ENCODE data around the gene ITGB1BP2.

GRCh38 chrX:71302461-71303213 lies 1.1 kb downstream of the ITGB1BP2 start:
- TF ChIP-seq CTCF (IDR thresholded peaks at IDR 0.05) (no peak), POLR2A (IDR thresholded peaks at IDR 0.05) (no peak)
